ENCODE results near the gene CNTNAP2.

DNA sequence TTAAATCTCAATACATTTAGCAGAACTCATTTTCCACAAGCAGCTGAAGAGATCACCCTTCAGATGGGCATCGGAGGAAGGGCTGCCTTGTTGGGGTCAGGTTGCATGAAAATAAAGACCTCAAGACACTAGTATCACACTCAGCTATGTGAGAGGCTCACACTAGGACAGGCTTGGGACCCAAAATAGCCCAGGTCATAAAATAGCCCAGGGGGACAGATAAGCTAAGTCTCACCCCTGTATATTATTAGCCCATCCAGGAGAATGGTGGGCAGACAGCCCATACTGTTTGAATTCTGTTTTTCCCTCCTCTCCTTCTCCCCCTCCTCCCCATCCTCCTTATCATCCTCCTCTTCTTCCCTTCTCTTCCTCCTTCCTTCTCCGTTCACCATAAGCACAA is 2058.9 kb downstream of the CNTNAP2 start:
- TF ChIP-seq, protein P1, sequence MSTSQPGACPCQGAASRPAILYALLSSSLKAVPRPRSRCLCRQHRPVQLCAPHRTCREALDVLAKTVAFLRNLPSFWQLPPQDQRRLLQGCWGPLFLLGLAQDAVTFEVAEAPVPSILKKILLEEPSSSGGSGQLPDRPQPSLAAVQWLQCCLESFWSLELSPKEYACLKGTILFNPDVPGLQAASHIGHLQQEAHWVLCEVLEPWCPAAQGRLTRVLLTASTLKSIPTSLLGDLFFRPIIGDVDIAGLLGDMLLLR (CRISPR knock-in tag; IDR thresholded peaks at IDR 0.05), result no peak
- TF ChIP-seq PBX3 (CRISPR knock-in tag; IDR thresholded peaks at IDR 0.05; ENCODE audit: borderline replicate concordance), result no peak
- TF ChIP-seq RAD51 (IDR thresholded peaks at IDR 0.05; ENCODE audit: borderline replicate concordance), result no peak
- TF ChIP-seq CTCF (CRISPR knock-in tag; IDR thresholded peaks at IDR 0.05), result no peak
- TF ChIP-seq ZNF790 (CRISPR knock-in tag; IDR thresholded peaks at IDR 0.05; ENCODE audit: borderline replicate concordance), result no peak
- no peak for TF ChIP-seq POLR2A (IDR thresholded peaks at IDR 0.05; ENCODE audit: insufficient read depth in 1 of 2, low read depth in 2 of 2, low read length in 2 of 2)
- no peak for TF ChIP-seq STAT6 (CRISPR knock-in tag; IDR thresholded peaks at IDR 0.05; ENCODE audit: borderline replicate concordance)
- no peak for TF ChIP-seq ZNF343 (CRISPR knock-in tag; IDR thresholded peaks at IDR 0.05)
- no peak for TF ChIP-seq NFYC (CRISPR knock-in tag; IDR thresholded peaks at IDR 0.05)
- TF ChIP-seq ZNF589 (CRISPR knock-in tag; conservative IDR thresholded peaks at IDR 0.05), result no peak
